ENCODE results near the gene GNA15.

GNA15 gene

GRCh38 chr19:3100747-3101730 lies 34.8 kb upstream of the GNA15 start:
- no peak for DNase-seq (ENCODE audit: low read depth)
- TF ChIP-seq CTCF (conservative IDR thresholded peaks at IDR 0.05; ENCODE audit: low read depth, low read length) = no peak
- no peak overlapping the region for H3K4me3 ChIP-seq (ENCODE audit: low read length)

- DNase-seq (ENCODE audit: low read depth) = no peak
- H3K4me3 ChIP-seq (ENCODE audit: low read length) = no peak overlapping the region
- TF ChIP-seq CTCF (conservative IDR thresholded peaks at IDR 0.05; ENCODE audit: low read depth, low read length) = no peak
Observed at GRCh38 chr19:3102239-3103140, 33.3 kb upstream of the GNA15 start.

DNA sequence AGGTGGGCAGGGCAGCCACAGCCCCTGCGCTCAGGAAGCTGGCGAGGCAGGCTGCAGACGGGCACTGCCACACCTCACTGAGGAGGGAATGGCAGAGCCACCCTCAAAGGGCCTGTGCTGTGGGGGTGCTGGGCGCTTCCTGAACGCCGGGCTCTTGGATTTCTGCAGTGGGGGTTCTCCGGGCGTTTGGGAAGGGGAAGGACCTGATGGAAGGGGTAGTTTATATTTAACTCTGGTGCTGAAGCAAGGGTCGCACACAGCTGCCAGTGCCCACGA lies 31.2 kb upstream of the GNA15 start:
- no peak for DNase-seq (ENCODE audit: low read depth)
- TF ChIP-seq CTCF (conservative IDR thresholded peaks at IDR 0.05; ENCODE audit: low read depth, low read length) = no peak
- no peak overlapping the region for H3K4me3 ChIP-seq (ENCODE audit: low read length)

GRCh38 chr19:3105641-3106508 lies 30.0 kb upstream of the GNA15 start:
- TF ChIP-seq CTCF (conservative IDR thresholded peaks at IDR 0.05; ENCODE audit: low read depth, low read length) = no peak
- DNase-seq (ENCODE audit: low read depth) = no peak

GRCh38 chr19:3106509-3107141 lies 29.2 kb upstream of the GNA15 start:
- no peak for DNase-seq (ENCODE audit: low read depth)
- H3K4me3 ChIP-seq (ENCODE audit: low read length) = no peak overlapping the region
- TF ChIP-seq CTCF (conservative IDR thresholded peaks at IDR 0.05; ENCODE audit: low read depth, low read length) = no peak

More at GRCh38 chr19:3105641-3106508, 30.0 kb upstream of the GNA15 start:
- H3K4me3 ChIP-seq (ENCODE audit: low read length) = no peak overlapping the region

DNA sequence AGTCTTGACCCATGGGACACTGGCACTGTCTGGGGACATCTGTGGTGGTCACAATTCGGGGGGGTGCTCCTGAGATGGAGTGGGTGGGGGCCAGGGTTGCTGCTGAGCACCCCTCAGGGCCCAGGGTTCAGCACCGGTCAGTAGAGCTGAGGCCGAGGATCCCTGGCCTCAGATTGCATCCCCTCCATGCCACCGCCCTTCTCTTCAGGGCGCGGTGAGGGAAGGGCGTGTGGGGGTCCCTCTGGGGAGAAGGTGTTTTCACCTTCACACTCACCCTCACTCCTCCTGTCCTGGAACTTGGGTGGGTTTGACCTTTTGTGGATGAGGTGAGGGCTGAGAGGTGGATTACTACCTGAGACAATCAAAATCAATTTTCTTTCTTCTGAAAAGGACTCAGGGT lies 28.2 kb upstream of the GNA15 start:
- no peak overlapping the region for H3K4me3 ChIP-seq (ENCODE audit: low read length)
- no peak for DNase-seq (ENCODE audit: low read depth)
- TF ChIP-seq CTCF (conservative IDR thresholded peaks at IDR 0.05; ENCODE audit: low read depth, low read length) = no peak

All from retinal pigment epithelial cell (primary cell).